ENCODE results near the gene UBE2F.

GRCh38 chr2:238039985-238040384, 73.2 kb downstream of the UBE2F start:
- TF ChIP-seq, protein P1, sequence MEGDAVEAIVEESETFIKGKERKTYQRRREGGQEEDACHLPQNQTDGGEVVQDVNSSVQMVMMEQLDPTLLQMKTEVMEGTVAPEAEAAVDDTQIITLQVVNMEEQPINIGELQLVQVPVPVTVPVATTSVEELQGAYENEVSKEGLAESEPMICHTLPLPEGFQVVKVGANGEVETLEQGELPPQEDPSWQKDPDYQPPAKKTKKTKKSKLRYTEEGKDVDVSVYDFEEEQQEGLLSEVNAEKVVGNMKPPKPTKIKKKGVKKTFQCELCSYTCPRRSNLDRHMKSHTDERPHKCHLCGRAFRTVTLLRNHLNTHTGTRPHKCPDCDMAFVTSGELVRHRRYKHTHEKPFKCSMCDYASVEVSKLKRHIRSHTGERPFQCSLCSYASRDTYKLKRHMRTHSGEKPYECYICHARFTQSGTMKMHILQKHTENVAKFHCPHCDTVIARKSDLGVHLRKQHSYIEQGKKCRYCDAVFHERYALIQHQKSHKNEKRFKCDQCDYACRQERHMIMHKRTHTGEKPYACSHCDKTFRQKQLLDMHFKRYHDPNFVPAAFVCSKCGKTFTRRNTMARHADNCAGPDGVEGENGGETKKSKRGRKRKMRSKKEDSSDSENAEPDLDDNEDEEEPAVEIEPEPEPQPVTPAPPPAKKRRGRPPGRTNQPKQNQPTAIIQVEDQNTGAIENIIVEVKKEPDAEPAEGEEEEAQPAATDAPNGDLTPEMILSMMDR (conservative IDR thresholded peaks at IDR 0.05): no peak
- no peak for TF ChIP-seq EZH2 (IDR thresholded peaks at IDR 0.05; ENCODE audit: low read depth)
